ENCODE data around the gene NCOA1.

- TF ChIP-seq, protein P1, sequence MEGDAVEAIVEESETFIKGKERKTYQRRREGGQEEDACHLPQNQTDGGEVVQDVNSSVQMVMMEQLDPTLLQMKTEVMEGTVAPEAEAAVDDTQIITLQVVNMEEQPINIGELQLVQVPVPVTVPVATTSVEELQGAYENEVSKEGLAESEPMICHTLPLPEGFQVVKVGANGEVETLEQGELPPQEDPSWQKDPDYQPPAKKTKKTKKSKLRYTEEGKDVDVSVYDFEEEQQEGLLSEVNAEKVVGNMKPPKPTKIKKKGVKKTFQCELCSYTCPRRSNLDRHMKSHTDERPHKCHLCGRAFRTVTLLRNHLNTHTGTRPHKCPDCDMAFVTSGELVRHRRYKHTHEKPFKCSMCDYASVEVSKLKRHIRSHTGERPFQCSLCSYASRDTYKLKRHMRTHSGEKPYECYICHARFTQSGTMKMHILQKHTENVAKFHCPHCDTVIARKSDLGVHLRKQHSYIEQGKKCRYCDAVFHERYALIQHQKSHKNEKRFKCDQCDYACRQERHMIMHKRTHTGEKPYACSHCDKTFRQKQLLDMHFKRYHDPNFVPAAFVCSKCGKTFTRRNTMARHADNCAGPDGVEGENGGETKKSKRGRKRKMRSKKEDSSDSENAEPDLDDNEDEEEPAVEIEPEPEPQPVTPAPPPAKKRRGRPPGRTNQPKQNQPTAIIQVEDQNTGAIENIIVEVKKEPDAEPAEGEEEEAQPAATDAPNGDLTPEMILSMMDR (IDR thresholded peaks at IDR 0.05; ENCODE audit: insufficient read depth, low read length) = no peak
- TF ChIP-seq SPI1 (IDR thresholded peaks at IDR 0.05; ENCODE audit: borderline replicate concordance, low read depth) (no peak), REST (IDR thresholded peaks at IDR 0.05; ENCODE audit: insufficient replicate concordance, low read depth) (no peak), GABPA (IDR thresholded peaks at IDR 0.05; ENCODE audit: low read depth) (no peak), POLR2AphosphoS5 (IDR thresholded peaks at IDR 0.05; ENCODE audit: low read depth) (no peak)
These were observed 189.1 kb downstream of the NCOA1 start for GRCh38 chr2:24680196-24680595.

All from HL-60 (cell line).